CD4-positive, alpha-beta T cell treated with Interleukin-4 for 4 hours (primary cell): ENCODE data around the gene PRKG1.
"Not testable (repeated sequence)": the region's sequence is repeated elsewhere in the genome, so short reads cannot be mapped to it uniquely, and the experiment has no call there.

Experiments used
- DNase-seq: peaks from one replicate; pipeline ENCODE4 v3.0.0-alpha.2; 2020

PRKG1 gene

DNA sequence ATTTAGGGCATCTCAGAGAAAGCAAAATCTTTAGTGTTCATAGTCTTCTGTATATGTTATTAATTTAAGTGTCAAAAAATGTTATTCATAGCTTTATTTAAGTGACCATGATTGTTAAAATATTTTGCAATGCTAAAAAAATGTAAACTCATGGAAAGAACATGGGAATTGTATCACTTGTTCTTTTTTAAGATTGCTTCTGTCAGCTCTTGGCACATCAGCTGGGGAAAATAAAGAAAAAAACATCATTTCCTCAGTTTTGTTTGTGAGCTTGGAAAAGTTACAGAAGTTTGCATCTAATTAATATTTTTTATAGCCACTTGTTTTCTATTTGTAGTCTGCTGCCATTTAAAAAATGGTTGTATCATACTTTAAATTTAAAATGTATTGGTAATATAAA, 911.0 kb downstream of the PRKG1 start:
- DNase-seq, result no peak

DNA sequence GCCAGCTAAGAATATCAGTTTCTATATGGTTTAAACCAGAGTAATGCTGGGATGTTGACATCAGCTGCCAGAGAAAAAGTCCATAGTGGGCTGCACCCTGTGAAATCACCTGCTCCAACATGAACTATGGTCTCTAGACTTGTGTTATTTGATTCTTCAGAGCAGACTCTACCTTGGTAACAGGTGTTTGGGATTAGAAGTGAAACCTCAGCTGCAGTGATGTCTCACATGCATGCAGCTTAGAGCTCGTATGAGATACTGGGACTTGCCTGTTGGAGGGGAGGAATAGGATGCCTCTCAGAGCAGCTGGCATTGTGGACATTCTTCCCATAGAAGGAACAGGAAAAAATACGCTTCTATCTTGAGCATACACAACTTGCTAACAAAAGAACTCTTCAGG, 912.2 kb downstream of the PRKG1 start:
- DNase-seq, result no peak

DNA sequence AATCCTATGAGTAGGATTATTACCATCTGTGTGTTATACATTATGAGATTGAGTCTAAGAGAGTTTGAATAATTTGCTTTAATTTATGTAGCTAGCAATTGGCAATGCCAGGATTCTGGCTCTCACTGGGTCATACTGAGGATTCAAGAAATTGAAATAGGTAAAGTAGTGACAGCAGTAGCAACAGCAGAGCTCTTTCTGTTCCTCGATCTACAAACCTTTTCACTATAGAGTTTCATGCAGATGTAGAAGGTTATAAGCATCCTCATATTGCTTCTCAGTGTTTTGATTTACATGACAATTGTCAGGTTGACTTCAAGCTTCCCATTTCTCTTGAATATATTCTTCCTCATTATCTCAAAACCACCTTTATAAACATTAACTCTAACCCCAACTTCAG, 919.2 kb downstream of the PRKG1 start:
- DNase-seq, result no peak

DNA sequence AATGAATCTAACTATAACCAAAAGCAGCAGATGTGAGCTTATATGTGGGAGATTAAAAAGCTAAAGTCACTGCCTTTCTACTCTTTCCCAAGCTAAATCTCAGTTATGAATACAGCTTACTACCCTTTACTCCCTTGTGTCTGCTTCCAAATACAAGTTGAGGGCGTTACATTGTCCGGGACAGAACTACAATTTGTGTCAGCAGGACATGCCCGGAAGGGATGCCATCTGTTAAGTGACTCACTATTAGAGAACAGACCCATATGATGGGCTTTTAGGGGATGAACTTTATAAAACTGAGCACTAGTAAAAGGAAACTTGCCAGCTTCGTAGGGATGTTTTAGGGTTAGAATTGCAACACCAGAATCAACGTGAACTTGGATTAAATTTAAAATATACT, 924.8 kb downstream of the PRKG1 start:
- DNase-seq, result no peak

DNA sequence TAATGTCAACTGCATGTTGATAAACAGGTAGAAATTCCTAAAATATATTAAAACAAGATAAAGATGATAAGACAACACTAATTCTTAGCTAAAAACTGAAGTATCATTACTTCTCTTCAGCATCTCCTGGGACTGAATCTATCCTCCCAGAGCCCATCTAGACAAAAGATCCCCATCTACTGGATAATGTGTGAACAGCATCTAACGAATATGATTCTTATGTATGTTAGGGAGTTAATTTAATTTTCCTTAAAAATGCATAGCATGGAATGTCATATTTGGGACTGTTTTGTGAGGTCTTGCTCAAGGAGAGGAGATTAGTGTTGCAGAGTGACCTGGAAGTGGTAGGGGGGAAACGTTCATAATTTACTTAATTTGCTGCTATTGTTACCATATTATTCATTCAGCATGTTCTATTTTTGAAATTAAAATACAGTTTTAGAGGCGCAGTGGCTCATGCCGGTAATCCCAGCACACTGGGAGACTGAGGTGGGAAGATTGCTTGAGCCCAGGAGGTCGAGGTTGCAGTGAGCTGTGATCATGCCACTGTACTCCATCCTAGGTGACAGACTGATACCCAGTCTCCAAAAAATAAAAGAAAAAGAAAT, 930.2 kb downstream of the PRKG1 start:
- no peak for DNase-seq

DNA sequence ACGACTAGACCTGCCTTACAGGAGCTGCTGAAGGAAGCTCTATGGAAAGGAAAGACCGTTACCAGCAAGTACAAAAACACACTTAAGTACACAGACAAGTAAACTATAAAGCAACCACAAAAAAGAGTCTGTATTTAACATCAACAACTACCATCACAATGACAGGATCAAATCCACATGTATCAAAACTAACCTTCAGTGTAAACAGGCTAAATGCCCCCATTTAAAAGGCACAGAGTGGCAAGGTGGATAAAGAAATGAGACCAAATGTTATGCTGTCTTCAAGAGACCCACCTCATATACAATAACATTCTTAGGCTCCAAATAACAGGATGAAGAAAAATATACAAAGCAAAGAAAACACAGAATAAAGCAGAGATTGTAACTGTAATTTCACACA, 932.8 kb downstream of the PRKG1 start:
- DNase-seq, result no peak

DNA sequence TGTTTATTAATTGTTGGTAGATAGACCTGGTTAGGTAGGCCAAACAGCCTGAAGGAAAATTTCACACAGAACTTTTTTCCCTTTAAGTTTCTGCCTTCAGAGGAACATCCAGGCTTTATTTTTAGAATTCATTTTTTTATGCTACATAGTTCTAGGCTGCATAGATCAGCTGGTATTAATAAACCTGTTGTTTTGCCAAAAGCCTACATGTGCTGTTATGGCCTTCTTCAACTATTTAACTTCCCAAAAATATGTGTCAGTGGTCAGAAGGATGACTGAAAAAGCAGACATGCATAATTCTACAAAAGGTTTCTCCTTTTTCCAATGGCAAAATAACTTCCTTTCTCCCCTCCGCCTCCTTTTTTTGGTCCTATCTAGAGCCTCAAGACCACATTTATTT, 936.8 kb downstream of the PRKG1 start:
- DNase-seq, result no peak

DNA sequence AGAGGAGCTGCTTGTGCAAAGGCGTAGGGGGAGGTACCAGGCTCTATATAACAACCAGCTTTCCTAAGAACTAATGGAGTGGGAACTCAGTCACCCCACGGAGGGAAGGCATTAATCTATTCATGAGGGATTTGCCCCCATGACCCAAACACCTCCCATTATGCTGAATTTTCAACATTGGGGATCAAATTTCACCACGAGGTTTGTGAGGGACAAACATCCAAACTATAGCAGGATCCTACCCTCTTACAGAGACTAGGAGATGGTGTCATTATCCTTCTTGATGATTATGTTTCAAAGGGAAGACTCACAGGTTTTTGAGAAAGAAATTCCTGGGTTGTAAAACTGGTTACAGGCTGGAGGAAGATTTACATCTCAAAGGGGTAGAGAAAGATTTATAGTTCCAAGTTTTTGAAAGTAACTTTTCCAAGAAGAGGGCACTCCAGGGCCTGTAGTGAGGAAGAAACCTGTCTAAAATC, 944.8 kb downstream of the PRKG1 start:
- no peak for DNase-seq

DNA sequence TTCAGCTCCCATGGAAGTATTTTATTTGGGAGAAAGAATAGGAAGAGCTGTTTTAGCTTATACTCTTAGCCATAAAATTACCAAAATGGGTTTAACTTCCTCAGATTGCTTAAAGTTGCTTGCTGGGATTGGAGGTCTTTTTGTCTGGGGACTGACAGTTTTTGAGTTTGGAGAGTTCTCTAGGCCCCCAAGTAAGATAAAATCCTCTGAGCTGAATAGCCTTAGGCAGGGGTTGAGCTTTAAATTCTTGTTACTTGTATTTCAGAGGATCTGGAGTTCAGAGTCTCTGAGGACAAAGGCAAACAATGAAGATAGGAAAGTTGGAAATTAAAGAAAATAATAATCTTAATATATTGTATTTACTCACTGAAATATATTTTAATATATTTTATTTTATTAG, 945.4 kb downstream of the PRKG1 start:
- no peak for DNase-seq

DNA sequence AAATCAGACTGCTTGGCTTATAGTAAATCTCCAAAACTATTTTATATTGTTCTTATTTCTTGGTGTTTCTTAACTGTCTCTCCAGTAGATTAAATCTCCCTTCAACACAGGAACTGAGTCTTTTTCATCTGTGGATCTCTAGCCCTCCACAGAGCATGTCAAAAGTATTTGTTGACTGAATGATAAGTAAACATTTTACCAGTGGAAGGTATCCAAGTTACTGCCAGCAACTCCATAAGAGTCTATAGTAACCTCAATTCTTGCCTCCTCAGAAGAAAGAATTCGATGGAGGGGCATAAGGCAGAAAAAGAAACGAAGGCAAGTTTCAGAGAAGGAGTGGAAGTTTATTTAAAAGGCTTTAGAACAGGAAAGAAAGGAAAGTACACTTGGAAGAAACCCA, 945.9 kb downstream of the PRKG1 start:
- no peak for DNase-seq

DNA sequence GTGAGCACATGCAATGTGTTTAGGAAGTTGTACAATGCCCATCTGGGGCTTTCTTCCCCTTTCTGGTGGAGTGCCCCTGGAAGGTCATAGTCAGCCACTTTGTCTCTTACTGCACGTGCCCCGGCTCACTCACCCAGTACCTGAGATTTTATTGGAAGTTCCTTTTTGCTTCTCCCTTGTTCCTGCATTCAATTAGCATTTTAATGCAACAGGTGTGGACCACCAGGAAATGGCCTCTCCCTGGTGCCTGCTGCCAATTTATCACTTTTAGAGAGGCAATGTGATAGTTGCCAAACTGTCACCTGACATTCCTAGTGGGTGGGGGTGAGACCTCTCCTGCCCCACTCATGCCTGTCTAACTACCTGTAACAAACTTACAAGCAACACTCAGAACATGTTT, 946.4 kb downstream of the PRKG1 start:
- DNase-seq, result no peak

DNA sequence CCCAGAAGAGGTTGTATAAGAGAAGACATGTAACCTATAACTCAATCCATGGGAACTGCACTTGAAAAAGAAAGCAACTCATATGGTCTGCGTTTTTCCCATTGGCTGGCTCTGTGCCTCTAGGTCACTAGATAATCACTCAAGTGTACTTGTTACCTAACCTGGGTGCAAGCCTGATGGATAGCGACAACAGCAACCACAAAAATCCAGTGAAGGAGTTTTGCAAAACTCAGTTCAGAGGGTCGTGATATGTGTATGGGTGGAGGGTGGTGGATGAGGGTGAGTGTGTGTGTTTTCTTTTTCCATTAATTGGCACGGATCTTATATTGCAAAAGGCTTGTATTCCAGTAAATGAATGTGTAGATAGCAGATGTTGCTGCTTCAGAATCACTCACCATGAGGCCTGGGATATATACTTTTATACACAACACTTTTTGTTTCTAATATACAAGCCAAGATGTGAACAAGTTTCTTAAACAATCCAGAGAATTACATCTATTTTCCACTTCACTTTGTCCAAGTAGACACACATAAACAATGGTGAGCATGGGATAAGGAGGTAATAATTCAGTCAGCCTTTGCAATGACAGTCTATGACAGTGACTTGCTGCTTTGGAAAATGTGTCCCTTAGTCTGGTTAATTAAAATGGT, 952.9 kb downstream of the PRKG1 start:
- DNase-seq, result no peak

DNA sequence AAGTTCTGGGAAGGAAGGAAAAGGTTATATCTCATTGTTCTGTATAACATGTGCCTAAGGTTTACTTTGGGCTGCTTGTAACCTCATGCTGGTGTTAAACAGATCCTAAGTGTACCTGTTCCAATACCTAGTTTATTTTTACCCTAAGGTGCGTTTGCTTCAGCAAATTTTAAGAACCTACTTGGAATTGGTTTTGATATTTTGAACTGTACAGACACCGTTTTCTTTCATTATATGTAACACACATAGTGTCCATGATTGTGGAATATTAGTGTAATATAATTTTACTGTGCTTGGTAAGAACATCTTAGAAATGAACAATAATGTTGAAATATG, 954.2 kb downstream of the PRKG1 start:
- DNase-seq, result no peak

DNA sequence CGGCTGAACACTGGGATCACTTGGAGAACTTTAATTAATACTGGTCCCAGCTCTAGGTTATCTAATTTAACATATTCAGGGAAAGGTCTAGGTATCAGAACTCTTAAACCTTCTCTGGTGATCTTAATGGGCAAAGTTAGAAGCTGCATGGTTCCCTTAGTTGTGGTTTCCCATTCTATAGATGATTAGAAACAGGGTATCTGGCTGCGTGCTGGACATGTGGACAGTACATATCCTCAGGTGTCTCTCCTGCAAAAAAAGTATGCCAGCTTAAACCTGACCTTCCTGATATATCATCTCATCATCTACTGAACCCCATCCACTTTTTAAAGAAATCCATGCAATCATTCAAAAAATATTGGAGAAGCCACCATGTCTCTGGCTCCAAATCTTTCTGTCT, 955.3 kb downstream of the PRKG1 start:
- DNase-seq, result no peak

DNA sequence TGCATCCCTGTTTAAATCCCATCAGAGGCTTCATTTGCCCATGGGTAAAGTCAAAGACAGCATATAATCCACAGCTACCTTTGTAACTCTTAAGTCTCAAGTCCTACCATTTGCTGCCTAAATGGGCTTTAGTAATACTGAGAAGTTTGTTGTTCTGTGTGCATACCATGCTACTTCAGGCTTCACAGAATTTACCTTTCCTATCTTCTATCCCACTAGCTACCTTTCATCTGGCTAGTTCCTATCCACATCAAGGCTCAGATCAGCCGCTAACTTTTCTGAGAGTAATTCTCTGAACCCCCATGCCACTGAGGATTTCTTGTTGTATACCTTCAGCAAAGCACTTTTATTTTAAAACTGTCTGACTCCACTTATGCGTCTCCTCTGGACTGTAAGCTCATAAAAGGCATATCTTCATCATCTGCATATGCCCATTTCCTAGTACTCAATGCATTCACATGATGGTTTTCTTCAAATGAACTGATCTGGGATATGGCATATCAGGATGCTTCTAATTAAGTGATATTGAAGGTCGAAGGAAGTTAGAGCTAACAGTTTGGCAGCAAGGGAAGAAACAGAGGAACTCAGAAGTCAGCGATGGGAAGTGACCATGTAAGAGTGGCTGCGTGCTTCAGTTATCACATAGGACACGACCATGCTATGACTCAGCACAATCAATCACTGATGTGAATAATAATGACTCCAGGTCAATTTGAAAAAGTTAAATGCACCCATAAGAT, 955.9 kb downstream of the PRKG1 start:
- DNase-seq, result no peak

DNA sequence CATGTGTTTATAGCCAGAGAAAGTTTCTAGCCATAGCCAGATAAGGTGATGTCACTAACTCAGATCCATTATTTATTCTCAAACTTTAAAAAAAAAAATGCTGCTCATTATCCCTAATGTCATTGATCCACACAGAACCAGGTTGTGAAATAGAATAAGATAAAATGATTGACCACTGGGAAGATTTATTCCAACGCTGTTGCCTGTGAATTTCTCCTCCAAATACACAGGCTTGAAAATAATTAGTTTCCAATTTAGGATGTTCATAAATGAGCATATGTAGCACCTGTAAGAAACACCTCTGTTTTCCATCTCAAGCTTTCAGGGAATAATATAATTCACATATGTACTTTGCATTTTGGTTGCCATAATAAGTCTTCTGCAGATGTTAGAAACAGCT, 956.7 kb downstream of the PRKG1 start:
- no peak for DNase-seq

DNA sequence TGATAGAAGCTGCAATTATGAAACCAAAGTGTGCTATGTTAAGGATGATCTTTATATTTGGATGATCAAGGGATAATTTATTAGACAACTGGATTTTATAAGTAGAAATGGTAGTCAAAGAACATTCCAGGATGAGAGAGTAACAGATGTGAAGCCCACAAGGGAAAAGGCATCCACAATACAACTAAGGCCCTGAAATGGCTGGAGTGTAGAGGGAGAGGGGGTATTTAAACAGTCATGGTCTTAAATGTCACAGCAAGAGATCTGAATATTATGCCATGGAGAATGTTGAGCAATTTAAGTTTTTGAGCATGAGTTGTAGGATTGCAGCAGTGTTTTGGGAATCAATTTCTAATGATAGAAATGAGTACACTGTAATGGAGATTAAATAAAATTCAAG, 957.5 kb downstream of the PRKG1 start:
- no peak for DNase-seq

DNA sequence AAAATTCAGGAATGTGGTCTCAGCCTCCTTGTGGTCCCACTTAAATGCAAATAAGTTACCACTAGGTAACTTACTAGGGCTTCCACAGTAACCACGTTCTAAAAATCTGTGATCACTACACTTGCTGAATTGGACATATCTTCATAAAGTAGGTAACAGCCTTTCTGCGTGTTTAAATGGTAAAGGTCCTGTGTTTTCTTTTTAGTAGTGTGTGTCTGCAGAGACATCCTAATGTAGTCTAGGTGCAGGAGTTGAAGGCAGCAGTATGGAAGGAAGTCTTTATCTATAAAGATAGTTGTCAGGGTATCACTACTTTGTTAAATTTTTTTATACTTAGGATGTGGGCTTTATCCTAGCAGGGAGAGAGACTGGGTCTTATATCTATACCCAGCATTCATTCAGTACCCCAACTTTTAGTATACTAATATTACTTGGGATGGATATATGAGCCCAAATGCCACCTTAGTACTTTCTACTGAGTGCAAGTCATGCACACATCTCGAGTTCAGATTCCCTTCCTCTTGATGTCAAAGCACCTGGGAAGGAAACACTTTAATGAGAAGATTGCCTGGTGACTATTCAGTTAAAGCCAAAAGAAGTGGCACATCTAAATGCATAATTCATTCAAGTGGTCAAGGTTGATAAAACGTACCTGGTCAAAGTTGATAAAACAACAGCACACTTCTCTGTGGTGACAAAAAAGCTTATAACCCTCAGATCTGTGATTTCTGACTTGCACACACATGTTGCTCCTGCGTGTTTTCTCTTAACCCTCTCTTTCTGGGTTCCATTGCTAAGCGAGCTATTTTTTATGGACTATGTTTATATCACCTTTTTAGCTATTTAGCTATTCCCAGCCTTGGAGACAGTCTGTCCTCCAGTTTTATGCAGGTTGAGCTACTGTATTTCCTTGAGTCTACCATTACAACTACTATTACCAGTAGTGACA, 958.7 kb downstream of the PRKG1 start:
- DNase-seq, result no peak

DNA sequence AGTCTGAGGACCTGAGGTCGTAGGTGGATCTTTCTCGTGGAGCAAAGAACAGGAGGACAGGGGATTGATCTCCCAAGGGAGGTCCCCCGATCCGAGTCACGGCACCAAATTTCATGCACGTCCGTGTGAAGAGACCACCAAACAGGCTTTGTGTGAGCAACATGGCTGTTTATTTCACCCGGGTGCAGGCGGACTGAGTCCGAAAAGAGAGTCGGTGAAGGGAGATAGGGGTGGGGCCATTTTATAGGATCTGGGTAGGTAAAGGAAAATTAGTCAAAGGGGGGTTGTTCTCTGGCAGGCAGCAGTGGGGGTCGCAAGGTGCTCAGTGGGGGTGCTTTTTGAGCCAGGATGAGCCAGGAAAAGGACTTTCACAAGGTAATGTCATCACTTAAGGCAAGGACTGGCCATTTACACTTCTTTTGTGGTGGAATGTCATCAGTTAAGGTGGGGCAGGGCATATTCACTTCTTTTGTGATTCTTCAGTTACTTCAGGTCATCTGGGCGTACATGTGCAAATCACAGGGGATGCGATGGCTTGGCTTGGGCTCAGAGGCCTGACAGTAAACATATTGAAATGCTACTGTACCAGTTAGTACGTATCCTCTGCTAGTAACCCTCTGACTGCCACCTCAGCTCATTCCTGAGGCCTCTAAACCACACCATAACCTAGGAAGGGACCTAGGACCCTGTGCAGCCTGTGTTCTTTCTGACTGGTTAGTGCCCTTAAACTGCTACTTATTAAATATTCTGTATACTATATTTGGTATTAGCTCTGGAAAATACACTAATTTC, 964.9 kb downstream of the PRKG1 start:
- DNase-seq, result not testable (repeated sequence)

DNA sequence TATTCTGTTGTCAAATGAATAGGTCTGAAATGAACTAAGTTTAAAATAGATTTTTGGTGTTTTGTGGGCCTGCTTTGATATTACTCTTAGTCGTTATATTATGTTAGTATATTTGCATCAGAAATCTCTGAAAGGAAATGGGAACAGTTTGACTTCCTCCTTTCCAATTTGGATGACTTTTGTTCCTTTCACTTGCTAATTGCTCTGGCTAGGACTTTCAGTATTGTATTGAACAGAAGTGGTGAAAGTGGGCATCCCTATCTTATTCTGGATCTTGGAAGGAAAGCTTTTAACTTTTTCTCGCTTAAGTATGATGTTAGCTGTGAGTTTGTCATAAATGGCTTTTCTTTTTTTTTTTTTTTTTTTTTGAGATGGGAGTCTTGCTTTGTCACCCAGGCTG, 966.2 kb downstream of the PRKG1 start:
- DNase-seq, result no peak

DNA sequence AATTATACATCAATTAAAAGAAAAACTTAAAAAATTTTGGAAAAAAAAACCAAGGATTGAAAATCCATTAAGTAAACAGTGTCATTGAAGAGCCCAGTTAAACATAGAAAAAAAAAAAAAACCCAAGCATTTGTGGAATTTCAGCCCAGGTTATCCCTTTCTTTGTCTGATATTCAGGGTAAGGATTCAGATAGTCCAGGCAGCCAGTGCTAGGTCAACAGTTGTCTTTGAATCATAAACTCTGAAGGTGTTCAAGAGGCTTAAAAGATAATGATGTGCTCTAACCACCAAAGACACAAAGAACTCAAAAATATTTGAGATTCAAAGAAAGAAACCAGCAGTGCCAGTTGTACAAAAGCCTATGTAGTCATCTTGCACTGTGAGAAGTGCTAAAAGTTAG, 969.5 kb downstream of the PRKG1 start:
- no peak for DNase-seq

DNA sequence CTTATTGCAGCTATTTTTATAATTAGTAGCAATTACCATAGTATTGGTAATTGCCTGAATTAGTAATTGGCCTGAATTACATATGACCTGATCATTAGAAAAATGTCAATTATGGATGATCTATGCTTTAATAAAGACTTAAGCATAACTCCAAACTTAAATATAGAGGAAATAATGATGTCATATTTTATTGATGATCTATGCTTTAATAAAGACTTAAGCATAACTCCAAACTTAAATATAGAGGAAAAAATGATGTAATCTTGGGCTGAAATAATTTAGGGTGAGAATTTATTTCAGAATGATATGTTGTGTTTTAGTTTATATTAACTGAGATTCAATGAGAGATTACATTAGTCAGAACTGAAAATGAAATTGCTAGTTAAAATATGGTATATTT, 973.8 kb downstream of the PRKG1 start:
- DNase-seq, result no peak
